GM23338 (cell line): ENCODE data around the gene MYH15. TPM values are rescaled to one million over a fixed set of nuclear protein-coding genes. Genes with fewer than 3 reads are reported as not detected.

ENCODE experiments used
- ATAC-seq: fragments of 200-7000 bp; cut with Tn5 transposase; 3 replicates; pipeline ENCODE4 v1.9.1; 2020
- DNase-seq: peaks from one replicate; pipeline ENCODE4 v3.0.0-alpha.2; 2015; ENCODE audit warnings: low spot score
- H2AFZ ChIP-seq: fragments of 200-600 bp; sonication (generic); 2 replicates; pipeline ENCODE4 v1.8.0; 2016; ENCODE audit warnings: antibody characterized with exemption, mild to moderate bottlenecking, moderate library complexity
- H3F3A ChIP-seq: fragments of 200-600 bp; sonication (generic); replicated peaks from 2 replicates; pipeline ENCODE4 v1.8.0; 2017; ENCODE audit warnings: antibody characterized with exemption, mixed run types, low read depth
- H3K27ac ChIP-seq: fragments of 200-600 bp; sonication (generic); 2 replicates; pipeline ENCODE4 v1.6.1; 2016; ENCODE audit warnings: low read depth
- H3K27me3 ChIP-seq: fragments of 200-600 bp; sonication (generic); 2 replicates; pipeline ENCODE4 v1.8.0; 2016; ENCODE audit warnings: mild to moderate bottlenecking, mixed run types, moderate library complexity; ENCODE audit not compliant: insufficient read depth
- H3K36me3 ChIP-seq: fragments of 200-600 bp; sonication (generic); 2 replicates; pipeline ENCODE4 v1.8.0; 2016; ENCODE audit warnings: mild to moderate bottlenecking; ENCODE audit not compliant: insufficient read depth
- H3K4me1 ChIP-seq: fragments of 200-600 bp; sonication (generic); 2 replicates; pipeline ENCODE4 v1.8.0; 2016; ENCODE audit warnings: mild to moderate bottlenecking, moderate library complexity; ENCODE audit not compliant: insufficient read depth
- H3K4me2 ChIP-seq: fragments of 200-600 bp; sonication (generic); 2 replicates; pipeline ENCODE4 v1.7.1; 2017; ENCODE audit warnings: mixed run types
- H3K4me3 ChIP-seq: fragments of 200-600 bp; sonication (generic); 2 replicates; pipeline ENCODE4 v1.6.1; 2016; ENCODE audit warnings: mixed run types
- H3K79me2 ChIP-seq: fragments of 200-600 bp; sonication (generic); replicated peaks from 2 replicates; pipeline ENCODE4 v1.8.0; 2017; ENCODE audit warnings: mild to moderate bottlenecking; ENCODE audit not compliant: insufficient read depth
- H3K9me2 ChIP-seq: fragments of 200-600 bp; sonication (generic); 2 replicates; pipeline ENCODE4 v1.8.0; 2017; ENCODE audit not compliant: insufficient read depth
- H4K20me1 ChIP-seq: fragments of 200-600 bp; sonication (generic); replicated peaks from 2 replicates; pipeline ENCODE4 v1.8.0; 2017; ENCODE audit warnings: mild to moderate bottlenecking; ENCODE audit not compliant: insufficient read depth
- H3K27ac Mint-ChIP-seq: 2 replicates; pipeline ENCODE4 v1.8.0; 2020; ENCODE audit warnings: inconsistent platforms, mild to moderate bottlenecking, moderate library complexity, mixed read lengths
- H3K27me3 Mint-ChIP-seq: 3 replicates; pipeline ENCODE4 v1.8.0; 2022; ENCODE audit warnings: low read depth, mild to moderate bottlenecking, moderate library complexity, mixed read lengths, inconsistent platforms; ENCODE audit not compliant: insufficient read depth, poor library complexity
- H3K36me3 Mint-ChIP-seq: 3 replicates; pipeline ENCODE4 v1.8.0; 2021; ENCODE audit warnings: low read depth, mild to moderate bottlenecking, inconsistent platforms, moderate library complexity, mixed read lengths
- H3K4me1 Mint-ChIP-seq: 3 replicates; pipeline ENCODE4 v1.8.0; 2020; ENCODE audit warnings: mild to moderate bottlenecking, inconsistent platforms, mixed read lengths
- H3K4me3 Mint-ChIP-seq: 3 replicates; pipeline ENCODE4 v1.8.0; 2021; ENCODE audit warnings: moderate library complexity, mild to moderate bottlenecking, inconsistent platforms, mixed read lengths
- H3K9me3 Mint-ChIP-seq: 3 replicates; pipeline ENCODE4 v1.8.0; 2020; ENCODE audit warnings: moderate library complexity, mild to moderate bottlenecking, inconsistent platforms, mixed read lengths
- EZH2 ChIP-seq: fragments of 200-600 bp; sonication (generic); IDR thresholded peaks from one replicate; pipeline ENCODE4 v1.8.0; 2017; ENCODE audit warnings: antibody characterized with exemption, mild to moderate bottlenecking, low read depth; ENCODE audit not compliant: unreplicated experiment
- JUNB ChIP-seq: IDR thresholded peaks from one replicate; pipeline ENCODE4 v1.6.1; 2016; ENCODE audit warnings: antibody characterized with exemption; ENCODE audit not compliant: unreplicated experiment
- POLR2AphosphoS5 ChIP-seq: IDR thresholded peaks from 2 replicates; pipeline ENCODE4 v1.6.1; 2016; ENCODE audit warnings: antibody characterized with exemption, low read depth
- STAT1 ChIP-seq: IDR thresholded peaks from one replicate; pipeline ENCODE4 v1.6.1; 2016; ENCODE audit warnings: antibody characterized with exemption; ENCODE audit not compliant: unreplicated experiment
- ZNF114 ChIP-seq: fragments of 250-450 bp; sonication (Bioruptor Pico); IDR thresholded peaks from 2 replicates; pipeline ENCODE4 v1.5.0; 2020; ENCODE audit warnings: mild to moderate bottlenecking, moderate library complexity
- polyA plus RNA-seq: library from polyadenylated mRNA; unstranded; fragments of >200 nt; fragmentation: Nextera tagmentation; extraction: Ambion mirVana; gene quantifications from 2 replicates; pipeline ENCODE4 v1.2.1, GENCODE V29; 2016
- total RNA-seq: library from RNA; depleted of rRNA; stranded (reverse); fragments of >200 nt; shearing (Covaris generic); gene quantifications from 2 replicates; pipeline ENCODE4 v1.2.3, GENCODE V29; 2014
- TF ChIP-seq, protein P1 (sequence below): fragments of 250-450 bp; sonication (Bioruptor Pico); IDR thresholded peaks from 2 replicates; pipeline ENCODE4 v1.5.0; 2020; ENCODE audit warnings: mild to moderate bottlenecking, moderate library complexity
- TF ChIP-seq, protein P2 (sequence below), 2 experiments: fragments of 200-600 bp in 1 of 2; sonication (generic) in 1 of 2; conservative IDR thresholded peaks; 2 replicates each; pipeline versions ENCODE4 v1.5.1 to v1.6.1; 2016 to 2017; ENCODE audit warnings: antibody characterized with exemption in 2 of 2, low read depth in 2 of 2, mild to moderate bottlenecking in 2 of 2, moderate library complexity in 1 of 2

MYH15 gene
- total and polyA plus RNA-seq, 2 experiments from 2014 or later = 0.07 TPM; not detected in 1

DNA sequence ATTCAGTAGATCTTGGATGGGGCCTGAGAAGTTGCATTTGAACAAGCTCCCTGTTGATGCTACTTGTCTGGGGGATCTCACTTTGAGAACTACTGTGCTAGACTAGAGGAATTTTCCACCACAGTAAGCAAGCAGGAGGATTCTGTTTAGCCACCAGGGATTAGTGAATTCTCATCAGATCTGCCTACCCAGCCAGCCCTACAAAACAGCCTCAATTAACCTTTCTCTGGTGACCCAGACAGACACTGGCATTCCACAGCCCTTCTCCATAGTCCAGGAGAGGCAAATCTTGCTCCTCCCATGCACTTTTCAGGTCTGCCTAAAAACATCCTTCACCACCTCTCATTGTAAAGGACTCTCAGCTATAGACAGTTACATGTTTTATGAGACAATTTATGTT, 16.7 kb upstream of the MYH15 start (continued):
- TF ChIP-seq, protein P1, sequence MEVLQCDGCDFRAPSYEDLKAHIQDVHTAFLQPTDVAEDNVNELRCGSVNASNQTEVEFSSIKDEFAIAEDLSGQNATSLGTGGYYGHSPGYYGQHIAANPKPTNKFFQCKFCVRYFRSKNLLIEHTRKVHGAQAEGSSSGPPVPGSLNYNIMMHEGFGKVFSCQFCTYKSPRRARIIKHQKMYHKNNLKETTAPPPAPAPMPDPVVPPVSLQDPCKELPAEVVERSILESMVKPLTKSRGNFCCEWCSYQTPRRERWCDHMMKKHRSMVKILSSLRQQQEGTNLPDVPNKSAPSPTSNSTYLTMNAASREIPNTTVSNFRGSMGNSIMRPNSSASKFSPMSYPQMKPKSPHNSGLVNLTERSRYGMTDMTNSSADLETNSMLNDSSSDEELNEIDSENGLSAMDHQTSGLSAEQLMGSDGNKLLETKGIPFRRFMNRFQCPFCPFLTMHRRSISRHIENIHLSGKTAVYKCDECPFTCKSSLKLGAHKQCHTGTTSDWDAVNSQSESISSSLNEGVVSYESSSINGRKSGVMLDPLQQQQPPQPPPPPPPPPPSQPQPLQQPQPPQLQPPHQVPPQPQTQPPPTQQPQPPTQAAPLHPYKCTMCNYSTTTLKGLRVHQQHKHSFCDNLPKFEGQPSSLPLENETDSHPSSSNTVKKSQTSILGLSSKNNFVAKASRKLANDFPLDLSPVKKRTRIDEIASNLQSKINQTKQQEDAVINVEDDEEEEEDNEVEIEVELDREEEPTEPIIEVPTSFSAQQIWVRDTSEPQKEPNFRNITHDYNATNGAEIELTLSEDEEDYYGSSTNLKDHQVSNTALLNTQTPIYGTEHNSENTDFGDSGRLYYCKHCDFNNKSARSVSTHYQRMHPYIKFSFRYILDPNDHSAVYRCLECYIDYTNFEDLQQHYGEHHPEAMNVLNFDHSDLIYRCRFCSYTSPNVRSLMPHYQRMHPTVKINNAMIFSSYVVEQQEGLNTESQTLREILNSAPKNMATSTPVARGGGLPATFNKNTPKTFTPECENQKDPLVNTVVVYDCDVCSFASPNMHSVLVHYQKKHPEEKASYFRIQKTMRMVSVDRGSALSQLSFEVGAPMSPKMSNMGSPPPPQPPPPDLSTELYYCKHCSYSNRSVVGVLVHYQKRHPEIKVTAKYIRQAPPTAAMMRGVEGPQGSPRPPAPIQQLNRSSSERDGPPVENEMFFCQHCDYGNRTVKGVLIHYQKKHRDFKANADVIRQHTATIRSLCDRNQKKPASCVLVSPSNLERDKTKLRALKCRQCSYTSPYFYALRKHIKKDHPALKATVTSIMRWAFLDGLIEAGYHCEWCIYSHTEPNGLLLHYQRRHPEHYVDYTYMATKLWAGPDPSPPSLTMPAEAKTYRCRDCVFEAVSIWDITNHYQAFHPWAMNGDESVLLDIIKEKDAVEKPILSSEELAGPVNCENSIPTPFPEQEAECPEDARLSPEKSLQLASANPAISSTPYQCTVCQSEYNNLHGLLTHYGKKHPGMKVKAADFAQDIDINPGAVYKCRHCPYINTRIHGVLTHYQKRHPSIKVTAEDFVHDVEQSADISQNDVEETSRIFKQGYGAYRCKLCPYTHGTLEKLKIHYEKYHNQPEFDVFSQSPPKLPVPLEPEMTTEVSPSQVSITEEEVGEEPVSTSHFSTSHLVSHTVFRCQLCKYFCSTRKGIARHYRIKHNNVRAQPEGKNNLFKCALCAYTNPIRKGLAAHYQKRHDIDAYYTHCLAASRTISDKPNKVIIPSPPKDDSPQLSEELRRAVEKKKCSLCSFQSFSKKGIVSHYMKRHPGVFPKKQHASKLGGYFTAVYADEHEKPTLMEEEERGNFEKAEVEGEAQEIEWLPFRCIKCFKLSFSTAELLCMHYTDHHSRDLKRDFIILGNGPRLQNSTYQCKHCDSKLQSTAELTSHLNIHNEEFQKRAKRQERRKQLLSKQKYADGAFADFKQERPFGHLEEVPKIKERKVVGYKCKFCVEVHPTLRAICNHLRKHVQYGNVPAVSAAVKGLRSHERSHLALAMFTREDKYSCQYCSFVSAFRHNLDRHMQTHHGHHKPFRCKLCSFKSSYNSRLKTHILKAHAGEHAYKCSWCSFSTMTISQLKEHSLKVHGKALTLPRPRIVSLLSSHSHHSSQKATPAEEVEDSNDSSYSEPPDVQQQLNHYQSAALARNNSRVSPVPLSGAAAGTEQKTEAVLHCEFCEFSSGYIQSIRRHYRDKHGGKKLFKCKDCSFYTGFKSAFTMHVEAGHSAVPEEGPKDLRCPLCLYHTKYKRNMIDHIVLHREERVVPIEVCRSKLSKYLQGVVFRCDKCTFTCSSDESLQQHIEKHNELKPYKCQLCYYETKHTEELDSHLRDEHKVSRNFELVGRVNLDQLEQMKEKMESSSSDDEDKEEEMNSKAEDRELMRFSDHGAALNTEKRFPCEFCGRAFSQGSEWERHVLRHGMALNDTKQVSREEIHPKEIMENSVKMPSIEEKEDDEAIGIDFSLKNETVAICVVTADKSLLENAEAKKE = no peak
- TF ChIP-seq ZNF114 (CRISPR knock-in tag) = no peak
- no peak for TF ChIP-seq JUNB

DNA sequence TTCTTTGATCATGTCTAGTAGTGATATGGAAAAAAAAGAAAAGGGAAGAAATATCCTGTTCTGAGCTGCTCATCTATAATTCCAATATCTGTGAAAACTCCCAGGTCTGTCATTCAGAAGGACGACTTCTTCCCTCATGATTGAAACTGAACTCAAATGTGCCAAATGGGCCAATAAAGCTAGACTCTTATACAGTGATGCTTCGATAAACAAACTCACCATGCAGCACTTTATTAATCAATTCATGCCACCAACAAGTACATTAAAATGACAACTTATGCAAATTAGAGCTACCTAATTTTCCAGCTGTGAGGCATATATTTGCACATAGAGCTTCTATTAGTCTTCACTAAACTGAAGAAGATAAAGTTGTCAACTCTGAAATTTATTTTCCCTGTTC, 15.6 kb upstream of the MYH15 start:
- Histone ChIP-seq H3K27ac (no peak overlapping the region), H3F3A (no peaks in the 10 kb centered on the region), H3K4me1 (peaks cover 6% of the 10 kb centered on the region), H4K20me1 (no peaks in the 10 kb centered on the region), H3K36me3 (no peaks in the 10 kb centered on the region), H3K79me2 (no peaks in the 10 kb centered on the region), H3K9me2 (no peaks in the 10 kb centered on the region), H3K4me3 (no peak overlapping the region), H2AFZ (no peak overlapping the region), H3K27me3 (no peaks in the 10 kb centered on the region), H3K4me2 (no peak overlapping the region)
- no peak overlapping the region for H3K4me3 Mint-ChIP-seq
- peaks cover 11% of the 10 kb centered on the region; the same call in 2 of the 3 replicates for H3K4me1 Mint-ChIP-seq
- ATAC-seq (no peak), DNase-seq (no peak)
- H3K9me3 Mint-ChIP-seq = no peaks in the 10 kb centered on the region
- no peaks in the 10 kb centered on the region for H3K36me3 Mint-ChIP-seq
- H3K27me3 Mint-ChIP-seq = no peaks in the 10 kb centered on the region
- H3K27ac Mint-ChIP-seq = no peak overlapping the region
- TF ChIP-seq JUNB (no peak), EZH2 (no peak), STAT1 (no peak), POLR2AphosphoS5 (no peak)
- TF ChIP-seq, protein P2, sequence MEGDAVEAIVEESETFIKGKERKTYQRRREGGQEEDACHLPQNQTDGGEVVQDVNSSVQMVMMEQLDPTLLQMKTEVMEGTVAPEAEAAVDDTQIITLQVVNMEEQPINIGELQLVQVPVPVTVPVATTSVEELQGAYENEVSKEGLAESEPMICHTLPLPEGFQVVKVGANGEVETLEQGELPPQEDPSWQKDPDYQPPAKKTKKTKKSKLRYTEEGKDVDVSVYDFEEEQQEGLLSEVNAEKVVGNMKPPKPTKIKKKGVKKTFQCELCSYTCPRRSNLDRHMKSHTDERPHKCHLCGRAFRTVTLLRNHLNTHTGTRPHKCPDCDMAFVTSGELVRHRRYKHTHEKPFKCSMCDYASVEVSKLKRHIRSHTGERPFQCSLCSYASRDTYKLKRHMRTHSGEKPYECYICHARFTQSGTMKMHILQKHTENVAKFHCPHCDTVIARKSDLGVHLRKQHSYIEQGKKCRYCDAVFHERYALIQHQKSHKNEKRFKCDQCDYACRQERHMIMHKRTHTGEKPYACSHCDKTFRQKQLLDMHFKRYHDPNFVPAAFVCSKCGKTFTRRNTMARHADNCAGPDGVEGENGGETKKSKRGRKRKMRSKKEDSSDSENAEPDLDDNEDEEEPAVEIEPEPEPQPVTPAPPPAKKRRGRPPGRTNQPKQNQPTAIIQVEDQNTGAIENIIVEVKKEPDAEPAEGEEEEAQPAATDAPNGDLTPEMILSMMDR (conservative IDR thresholded peaks at IDR 0.05; ENCODE audit: low read depth in 2 of 2) = no peak
- TF ChIP-seq, protein P1 = no peak
